ENCODE data around the gene UBE2R2.
A peak's percentile ranks its signal among the peaks of the same experiment; 100 is the strongest.
"Not testable (repeated sequence)": the region's sequence is repeated elsewhere in the genome, so short reads cannot be mapped to it uniquely, and the experiment has no call there.

UBE2R2 gene

GRCh38 chr9:33843312-33843961, 26.5 kb downstream of the UBE2R2 start:
- no peak for DNase-seq
- TF ChIP-seq POLR2A (IDR thresholded peaks at IDR 0.05; ENCODE audit: low read length) (no peak), GATA1 (IDR thresholded peaks at IDR 0.05; ENCODE audit: low read depth, low read length) (no peak)

- DNase-seq: no peak
- TF ChIP-seq POLR2A (IDR thresholded peaks at IDR 0.05; ENCODE audit: low read length) (no peak), GATA1 (IDR thresholded peaks at IDR 0.05; ENCODE audit: low read depth, low read length) (no peak)
Observed at GRCh38 chr9:33846231-33846630, 29.3 kb downstream of the UBE2R2 start.

DNA sequence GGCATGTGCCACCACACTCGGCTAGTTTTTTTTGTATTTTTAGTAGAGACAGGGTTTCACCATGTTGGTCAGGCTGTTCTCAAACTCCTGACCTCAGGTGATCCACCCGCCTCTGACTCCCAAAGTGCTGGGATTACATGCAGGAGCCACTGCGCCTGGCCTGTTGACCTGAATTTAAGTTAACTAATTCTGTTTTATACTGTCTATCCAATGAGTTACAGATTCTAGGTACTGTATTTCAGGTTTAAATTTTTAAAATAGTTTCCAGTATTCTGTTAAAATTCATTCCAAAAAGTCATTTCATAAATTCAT, 30.9 kb downstream of the UBE2R2 start:
- not testable (repeated sequence) for DNase-seq

GRCh38 chr9:33850267-33850629, 33.3 kb downstream of the UBE2R2 start:
- DNase-seq: no peak
- TF ChIP-seq GATA1 (IDR thresholded peaks at IDR 0.05; ENCODE audit: low read depth, low read length): no peak
- no peak for TF ChIP-seq POLR2A (IDR thresholded peaks at IDR 0.05; ENCODE audit: low read length)

GRCh38 chr9:33850677-33851076, 33.7 kb downstream of the UBE2R2 start:
- TF ChIP-seq GATA1 (IDR thresholded peaks at IDR 0.05; ENCODE audit: low read depth, low read length) (no peak), POLR2A (IDR thresholded peaks at IDR 0.05; ENCODE audit: low read length) (no peak)
- DNase-seq: no peak

DNA sequence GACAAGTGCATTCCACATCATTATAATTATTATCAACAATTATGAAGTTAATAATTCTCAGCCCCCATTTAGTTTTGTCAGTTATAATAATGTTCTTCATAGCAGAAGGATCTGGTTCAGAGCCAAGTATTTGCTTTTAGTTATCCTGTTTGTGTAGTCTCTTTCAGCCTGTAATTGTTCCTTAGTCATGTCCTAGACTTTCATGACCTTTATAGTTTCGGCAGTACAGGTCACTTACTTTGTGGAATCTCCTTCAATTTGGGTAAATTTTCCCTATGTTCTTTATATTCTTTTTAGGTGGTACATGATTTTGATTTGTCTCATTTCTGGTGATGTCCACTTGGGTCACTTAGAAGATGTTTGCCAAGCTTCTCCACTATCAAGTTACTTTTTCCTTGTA, 34.3 kb downstream of the UBE2R2 start:
- TF ChIP-seq POLR2A (IDR thresholded peaks at IDR 0.05; ENCODE audit: low read length): no peak
- no peak for TF ChIP-seq GATA1 (IDR thresholded peaks at IDR 0.05; ENCODE audit: low read depth, low read length)
- no peak for DNase-seq

DNA sequence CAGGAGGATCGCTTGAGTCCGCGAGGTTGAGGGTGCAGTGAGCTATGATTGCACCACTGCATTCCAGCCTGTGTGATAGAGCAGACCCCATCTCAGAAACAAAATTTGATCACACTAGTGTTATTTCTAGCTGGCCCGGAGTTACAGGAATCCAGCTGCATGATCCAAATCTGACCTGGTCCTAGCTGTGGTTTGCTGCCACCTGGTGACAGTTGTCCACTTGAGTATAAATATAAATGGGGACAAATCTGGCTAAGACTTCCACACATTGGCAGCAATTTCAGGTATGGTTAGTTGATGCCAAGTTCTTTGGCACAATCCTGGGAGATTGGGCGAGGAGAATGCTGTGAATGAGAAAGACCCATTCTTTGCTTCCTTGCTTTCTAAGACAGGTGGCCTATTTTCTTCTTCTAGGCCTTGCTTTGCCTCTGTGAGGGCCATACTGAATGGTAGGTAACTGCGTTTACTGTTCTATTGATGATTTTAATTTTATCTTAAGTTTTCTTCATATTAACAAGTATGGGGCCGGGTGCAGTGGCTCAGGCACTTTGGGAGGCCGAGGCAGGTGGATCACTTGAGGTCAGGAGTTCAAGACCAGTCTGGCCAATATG, 35.4 kb downstream of the UBE2R2 start:
- peak; percentile 69 to 83 for DNase-seq
- TF ChIP-seq POLR2A (IDR thresholded peaks at IDR 0.05; ENCODE audit: low read length): no peak
- no peak for TF ChIP-seq GATA1 (IDR thresholded peaks at IDR 0.05; ENCODE audit: low read depth, low read length)

DNA sequence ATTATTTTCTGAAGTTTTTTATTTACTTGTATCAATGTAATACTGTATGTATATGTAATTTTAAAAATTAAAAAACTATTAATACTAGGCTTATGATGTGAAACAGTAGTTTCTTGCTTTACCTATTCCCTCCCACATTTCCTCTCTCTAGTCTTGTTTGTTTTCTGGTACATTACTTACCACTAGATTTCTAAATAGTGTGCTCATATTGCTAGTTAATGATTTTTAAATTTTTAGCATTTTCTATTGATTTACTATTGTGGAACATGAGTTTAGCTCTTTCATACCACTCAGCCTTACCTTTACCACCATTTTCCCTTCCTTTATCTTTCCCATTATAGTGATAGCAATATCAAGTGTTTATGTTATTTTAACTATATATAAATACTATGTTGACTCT, 39.3 kb downstream of the UBE2R2 start:
- DNase-seq: no peak
- no peak for TF ChIP-seq GATA1 (IDR thresholded peaks at IDR 0.05; ENCODE audit: low read depth, low read length)
- no peak for TF ChIP-seq POLR2A (IDR thresholded peaks at IDR 0.05; ENCODE audit: low read length)

GRCh38 chr9:33858423-33858822, 41.5 kb downstream of the UBE2R2 start:
- TF ChIP-seq GATA1 (IDR thresholded peaks at IDR 0.05; ENCODE audit: low read depth, low read length) (no peak), POLR2A (IDR thresholded peaks at IDR 0.05; ENCODE audit: low read length) (no peak)
- peak in 1 of 2 experiments; percentile 17 for DNase-seq

GRCh38 chr9:33860200-33860871, 43.4 kb downstream of the UBE2R2 start:
- TF ChIP-seq POLR2A (IDR thresholded peaks at IDR 0.05; ENCODE audit: low read length) (no peak), GATA1 (IDR thresholded peaks at IDR 0.05; ENCODE audit: low read depth, low read length) (no peak)
- DNase-seq: no peak

- no peak for DNase-seq
- no peak for TF ChIP-seq POLR2A (IDR thresholded peaks at IDR 0.05; ENCODE audit: low read length)
- no peak for TF ChIP-seq GATA1 (IDR thresholded peaks at IDR 0.05; ENCODE audit: low read depth, low read length)
Observed at GRCh38 chr9:33861917-33862453, 45.0 kb downstream of the UBE2R2 start.

DNA sequence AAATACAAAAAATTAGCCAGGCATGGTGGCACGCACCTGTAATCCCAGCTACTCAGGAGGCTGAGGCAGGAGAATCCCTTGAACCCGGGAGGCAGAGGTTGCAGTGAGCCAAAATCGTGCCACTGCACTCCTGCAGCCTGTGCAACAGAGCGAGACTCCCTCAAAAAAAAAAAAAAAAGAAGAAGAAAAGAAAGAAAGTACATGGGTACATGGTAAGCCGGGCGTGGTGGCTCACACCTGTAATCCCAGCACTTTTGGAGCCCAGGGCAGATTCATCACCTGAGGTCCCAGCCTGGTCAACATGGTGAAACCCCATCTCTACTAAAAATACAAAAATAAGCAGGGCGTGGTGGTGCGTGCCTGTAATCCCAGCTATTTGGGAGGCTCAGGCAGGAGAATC, 46.1 kb downstream of the UBE2R2 start:
- not testable (repeated sequence) for DNase-seq

- TF ChIP-seq GATA1 (IDR thresholded peaks at IDR 0.05; ENCODE audit: low read depth, low read length): no peak
- no peak for TF ChIP-seq POLR2A (IDR thresholded peaks at IDR 0.05; ENCODE audit: low read length)
- DNase-seq: no peak
Observed at GRCh38 chr9:33867747-33868439, 50.9 kb downstream of the UBE2R2 start.

GRCh38 chr9:33868440-33868973, 51.5 kb downstream of the UBE2R2 start:
- TF ChIP-seq GATA1 (IDR thresholded peaks at IDR 0.05; ENCODE audit: low read depth, low read length) (no peak), POLR2A (IDR thresholded peaks at IDR 0.05; ENCODE audit: low read length) (no peak)
- no peak for DNase-seq

GRCh38 chr9:33869243-33869642, 52.3 kb downstream of the UBE2R2 start:
- not testable (repeated sequence) for DNase-seq

Measured in erythroblast (primary cell).